GM12874 (cell line): ENCODE measurements around the gene PLCG2.

Source experiments
- CTCF ChIP-seq: IDR thresholded peaks from 2 replicates; pipeline ENCODE4 v1.5.1; 2011; ENCODE audit warnings: low read depth, mild to moderate bottlenecking, control low read depth, low read length, moderate library complexity; ENCODE audit not compliant: insufficient read depth

PLCG2 gene

GRCh38 chr16:81806696-81807095 lies 27.6 kb downstream of the PLCG2 start:
- TF ChIP-seq CTCF = no peak

- no peak for TF ChIP-seq CTCF
Measured at GRCh38 chr16:81807767-81808358, 28.8 kb downstream of the PLCG2 start.

- no peak for TF ChIP-seq CTCF
Measured at GRCh38 chr16:81808933-81809480, 29.9 kb downstream of the PLCG2 start.

- TF ChIP-seq CTCF = no peak
Measured at GRCh38 chr16:81809567-81809966, 30.5 kb downstream of the PLCG2 start.

- no peak for TF ChIP-seq CTCF
Measured at GRCh38 chr16:81810361-81810760, 31.3 kb downstream of the PLCG2 start.

- no peak for TF ChIP-seq CTCF
Measured at GRCh38 chr16:81810894-81811538, 31.9 kb downstream of the PLCG2 start.

- TF ChIP-seq CTCF = no peak
Measured at GRCh38 chr16:81813648-81814047, 34.6 kb downstream of the PLCG2 start.
